ENCODE data around the gene DRC1.
A peak's percentile ranks its signal among the peaks of the same experiment; 100 is the strongest.

The DRC1 gene

GRCh38 chr2:26469092-26469710 is 67.5 kb downstream of the DRC1 start:
- no peak for TF ChIP-seq POLR2A (IDR thresholded peaks at IDR 0.05; ENCODE audit: low read depth, low read length)
- no peak for FAIRE-seq
- DNase-seq (ENCODE audit: insufficient read length, low spot score), result peak; percentile 47

- no peak for FAIRE-seq
- DNase-seq (ENCODE audit: insufficient read length, low spot score), result no peak
- no peak for TF ChIP-seq POLR2A (IDR thresholded peaks at IDR 0.05; ENCODE audit: low read depth, low read length)
Measured at GRCh38 chr2:26469955-26470354, 68.2 kb downstream of the DRC1 start.

- TF ChIP-seq POLR2A (IDR thresholded peaks at IDR 0.05; ENCODE audit: low read depth, low read length), result no peak
- FAIRE-seq (no peak), DNase-seq (ENCODE audit: insufficient read length, low spot score) (no peak)
Measured at GRCh38 chr2:26470601-26471260, 69.0 kb downstream of the DRC1 start.

GRCh38 chr2:26471289-26471688 is 69.6 kb downstream of the DRC1 start:
- DNase-seq (ENCODE audit: insufficient read length, low spot score) (no peak), FAIRE-seq (no peak)
- no peak for TF ChIP-seq POLR2A (IDR thresholded peaks at IDR 0.05; ENCODE audit: low read depth, low read length)

GRCh38 chr2:26471766-26472706 is 70.3 kb downstream of the DRC1 start:
- no peak for FAIRE-seq
- no peak for TF ChIP-seq POLR2A (IDR thresholded peaks at IDR 0.05; ENCODE audit: low read depth, low read length)
- no peak for DNase-seq (ENCODE audit: insufficient read length, low spot score)

DNA sequence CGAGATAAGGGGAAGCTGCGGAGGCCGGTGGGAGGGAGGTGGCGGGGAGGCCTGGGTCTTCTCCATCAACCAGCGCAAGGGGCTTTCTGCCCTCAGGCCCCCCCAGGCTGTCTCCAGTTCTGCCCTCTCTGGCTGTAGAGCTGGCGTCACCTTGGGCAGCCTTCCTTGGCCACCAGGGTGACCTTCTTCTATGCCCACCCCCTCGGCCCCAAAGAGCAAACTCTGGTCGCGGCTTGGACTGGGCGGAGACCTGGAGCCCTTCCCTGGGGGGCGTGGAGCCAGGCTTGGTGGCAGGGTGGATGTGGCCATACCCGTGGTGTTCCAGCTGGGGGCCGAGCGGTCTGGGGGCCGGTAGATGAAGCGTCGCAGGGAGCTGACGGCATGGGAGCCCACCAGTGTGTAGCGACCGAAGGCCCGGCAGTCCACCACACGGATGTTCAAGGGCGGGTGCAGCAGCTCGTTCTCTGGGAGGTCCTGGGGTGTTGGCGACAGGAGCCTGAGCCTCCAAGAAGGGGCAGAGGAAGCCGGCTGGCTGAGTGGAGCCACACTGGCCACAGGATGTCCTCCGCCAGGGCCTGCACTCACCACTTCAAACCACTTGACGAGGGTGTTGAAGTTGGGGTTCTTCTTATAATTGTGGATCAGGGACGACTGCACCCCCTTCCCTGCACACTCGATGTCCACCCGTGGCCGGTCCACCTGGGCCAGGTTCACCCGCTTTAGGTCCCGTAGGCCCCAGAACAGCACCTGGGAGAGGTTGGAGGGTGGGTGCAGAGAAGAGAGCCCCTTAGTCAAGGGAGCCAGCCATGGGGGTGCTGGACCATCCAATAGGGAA is 71.3 kb downstream of the DRC1 start:
- DNase-seq (ENCODE audit: insufficient read length, low spot score) (no peak), FAIRE-seq (no peak)
- TF ChIP-seq POLR2A (IDR thresholded peaks at IDR 0.05; ENCODE audit: low read depth, low read length), result no peak

DNA sequence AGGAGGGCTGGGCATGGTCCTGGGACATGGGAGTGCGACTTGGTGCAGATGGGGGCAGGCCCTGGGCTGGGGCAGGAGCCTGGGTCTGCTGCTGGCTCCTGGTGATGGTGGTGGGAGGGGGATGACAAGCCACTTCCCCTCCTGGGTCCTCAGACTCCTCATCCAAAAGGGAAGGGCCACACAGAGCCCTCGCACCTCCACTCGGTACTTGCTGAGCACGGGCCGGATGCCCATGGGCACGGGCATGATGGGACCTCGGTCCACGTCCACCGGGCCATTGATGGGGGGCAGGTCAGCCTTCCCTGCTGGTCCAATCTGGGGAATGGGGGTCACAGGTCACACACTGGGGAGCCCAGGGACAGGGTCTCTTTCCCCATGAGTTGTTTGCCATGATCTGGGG is 72.1 kb downstream of the DRC1 start:
- DNase-seq (ENCODE audit: insufficient read length, low spot score) (no peak), FAIRE-seq (no peak)
- TF ChIP-seq POLR2A (IDR thresholded peaks at IDR 0.05; ENCODE audit: low read depth, low read length), result no peak

DNA sequence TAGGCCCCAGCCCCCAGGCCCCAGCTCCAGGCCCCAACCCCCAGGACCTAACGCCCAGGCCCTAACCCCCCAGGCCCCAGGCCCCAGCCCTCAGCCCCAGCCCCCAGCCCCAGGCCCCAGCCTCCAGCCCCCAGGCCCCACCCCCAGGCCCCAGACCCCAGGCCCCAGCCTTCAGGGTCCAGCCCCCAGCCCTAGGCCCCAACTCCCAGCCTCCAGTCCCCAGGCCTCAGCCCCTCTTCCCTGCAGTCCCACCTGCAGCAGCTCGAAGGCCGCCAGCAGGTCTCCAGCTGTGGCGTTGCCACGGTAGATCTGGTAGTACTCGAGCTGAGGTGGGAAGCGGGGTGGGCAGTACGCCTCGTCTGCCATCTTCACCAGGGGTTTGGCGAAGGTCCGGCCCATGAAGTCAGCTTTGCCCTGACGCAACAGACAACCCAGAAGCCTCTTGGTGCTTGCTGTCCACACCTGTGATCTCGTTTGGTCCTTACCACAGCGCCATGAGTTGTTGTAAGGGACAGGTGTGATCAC is 72.6 kb downstream of the DRC1 start:
- TF ChIP-seq POLR2A (IDR thresholded peaks at IDR 0.05; ENCODE audit: low read depth, low read length), result no peak
- FAIRE-seq, result no peak
- DNase-seq (ENCODE audit: insufficient read length, low spot score), result no peak

- no peak for TF ChIP-seq POLR2A (IDR thresholded peaks at IDR 0.05; ENCODE audit: low read depth, low read length)
- DNase-seq (ENCODE audit: insufficient read length, low spot score), result no peak
- FAIRE-seq, result no peak
Measured at GRCh38 chr2:26475037-26475436, 73.3 kb downstream of the DRC1 start.

- FAIRE-seq (no peak), DNase-seq (ENCODE audit: insufficient read length, low spot score) (no peak)
- no peak for TF ChIP-seq POLR2A (IDR thresholded peaks at IDR 0.05; ENCODE audit: low read depth, low read length)
Measured at GRCh38 chr2:26475832-26476501, 74.2 kb downstream of the DRC1 start.

- FAIRE-seq, result no peak
- DNase-seq (ENCODE audit: insufficient read length, low spot score), result no peak
Measured at GRCh38 chr2:26477126-26477910, 75.6 kb downstream of the DRC1 start.

DNA sequence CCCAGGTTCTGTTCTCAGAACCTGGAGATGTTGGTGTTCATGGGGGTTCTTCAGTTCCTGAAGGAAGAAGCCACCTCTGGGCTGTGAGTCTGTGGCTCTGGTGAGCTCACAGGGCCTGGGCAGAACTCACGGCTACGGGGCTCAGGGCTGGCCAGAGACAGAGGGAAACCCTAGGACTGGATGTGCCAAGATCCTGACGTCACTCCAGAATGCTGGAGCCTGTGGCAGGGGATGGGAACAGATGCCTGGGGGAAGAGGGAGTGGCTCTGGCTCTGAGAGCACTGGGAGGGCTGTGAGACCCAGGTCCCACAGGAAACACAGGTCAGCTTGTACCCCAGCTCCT is 76.2 kb downstream of the DRC1 start, which contains the start of gene OTOF:
Gene OTOF (minus strand): TSS at position 214 of the 343 bp plus-strand sequence.
- DNase-seq (ENCODE audit: insufficient read length, low spot score) (peak; percentile 82), FAIRE-seq (no peak)
- no peak for TF ChIP-seq POLR2A (IDR thresholded peaks at IDR 0.05; ENCODE audit: low read depth, low read length)

More at GRCh38 chr2:26477126-26477910, 75.6 kb downstream of the DRC1 start:
- TF ChIP-seq POLR2A (IDR thresholded peaks at IDR 0.05; ENCODE audit: low read depth, low read length), result no peak
